Liver (tissue), 9 donors: ENCODE data around the gene THSD7B. TPM values are rescaled to one million over a fixed set of nuclear protein-coding genes. Genes with fewer than 3 reads are reported as not detected.

Experiments
- DNase-seq: peaks from one replicate; pipeline ENCODE4 v3.0.0-alpha.2; 2017; ENCODE audit warnings: low spot score
- H3K27ac ChIP-seq, 2 donors: one replicate each; pipeline ENCODE4 v1.7.0; 2013; ENCODE audit warnings: inconsistent platforms in 2 of 2, low read length in 2 of 2, control low read depth in 1 of 2, low read depth in 1 of 2, mild to moderate bottlenecking in 1 of 2
- H3K27me3 ChIP-seq, 4 donors: one replicate each; pipeline versions ENCODE4 v1.6.1 to v1.7.0; 2013; ENCODE audit warnings: low read length in 3 of 4, inconsistent platforms in 1 of 4, mild to moderate bottlenecking in 1 of 4, moderate library complexity in 1 of 4; ENCODE audit not compliant: control insufficient read depth in 4 of 4, insufficient read depth in 4 of 4
- H3K36me3 ChIP-seq, 4 donors: one replicate each; pipeline versions ENCODE4 v1.6.1 to v1.7.0; 2013; ENCODE audit warnings: low read length in 3 of 4, mild to moderate bottlenecking in 3 of 4, low read depth in 1 of 4, moderate library complexity in 1 of 4; ENCODE audit not compliant: control insufficient read depth in 4 of 4, insufficient read depth in 3 of 4
- H3K4me1 ChIP-seq, 4 donors: one replicate each; pipeline versions ENCODE4 v1.6.1 to v1.7.0; 2013; ENCODE audit warnings: low read length in 3 of 4, mild to moderate bottlenecking in 3 of 4, moderate library complexity in 1 of 4; ENCODE audit not compliant: control insufficient read depth in 4 of 4, insufficient read depth in 4 of 4
- H3K4me3 ChIP-seq, 3 donors: one replicate each; pipeline versions ENCODE4 v1.6.1 to v1.7.0; 2013; ENCODE audit warnings: low read length in 3 of 3, control low read depth in 1 of 3, low read depth in 1 of 3, mild to moderate bottlenecking in 1 of 3
- H3K9ac ChIP-seq, 2 donors: one replicate each; pipeline ENCODE4 v1.7.0; 2013; ENCODE audit warnings: low read length in 2 of 2, mild to moderate bottlenecking in 2 of 2, moderate library complexity in 2 of 2, control low read depth in 1 of 2, low read depth in 1 of 2
- H3K9me3 ChIP-seq, 4 donors: one replicate each; pipeline versions ENCODE4 v1.6.1 to v1.7.0; 2013; ENCODE audit warnings: low read length in 3 of 4; ENCODE audit not compliant: control insufficient read depth in 4 of 4
- ATF3 ChIP-seq: IDR thresholded peaks from 2 replicates; pipeline ENCODE4 v1.6.1; 2016; ENCODE audit warnings: antibody characterized with exemption
- EGR1 ChIP-seq, 2 donors: IDR thresholded peaks; 2 replicates each; pipeline ENCODE4 v1.6.1; 2016 to 2018; ENCODE audit warnings: antibody characterized with exemption in 2 of 2, low read depth in 2 of 2
- FOXA2 ChIP-seq: IDR thresholded peaks from 2 replicates; pipeline ENCODE4 v1.6.1; 2016; ENCODE audit warnings: antibody characterized with exemption
- GABPA ChIP-seq, 2 donors: IDR thresholded peaks in 1 of 2; conservative IDR thresholded peaks in 1 of 2; 2 replicates each; pipeline ENCODE4 v1.6.1; 2016; ENCODE audit warnings: antibody characterized with exemption in 2 of 2, mild to moderate bottlenecking in 1 of 2, moderate library complexity in 1 of 2
- HNF4A ChIP-seq, 2 donors: conservative IDR thresholded peaks; 2 replicates each; pipeline ENCODE4 v1.6.1; 2016; ENCODE audit warnings: antibody characterized with exemption in 2 of 2, mild to moderate bottlenecking in 2 of 2
- JUND ChIP-seq, 2 donors: IDR thresholded peaks; 2 replicates each; pipeline ENCODE4 v1.6.1; 2016; ENCODE audit warnings: antibody characterized with exemption in 2 of 2
- MAX ChIP-seq: IDR thresholded peaks from 2 replicates; pipeline ENCODE4 v1.6.1; 2016; ENCODE audit warnings: antibody characterized with exemption
- NR2F2 ChIP-seq: IDR thresholded peaks from 2 replicates; pipeline ENCODE4 v1.6.1; 2016; ENCODE audit warnings: antibody characterized with exemption
- RAD21 ChIP-seq, 2 donors: IDR thresholded peaks; 2 replicates each; pipeline ENCODE4 v1.6.1; 2016; ENCODE audit warnings: antibody characterized with exemption in 2 of 2, mild to moderate bottlenecking in 2 of 2
- REST ChIP-seq: IDR thresholded peaks from 2 replicates; pipeline ENCODE4 v1.6.1; 2016; ENCODE audit warnings: antibody characterized with exemption, mild to moderate bottlenecking
- RXRA ChIP-seq, 2 donors: IDR thresholded peaks; 2 replicates each; pipeline ENCODE4 v1.6.1; 2017 to 2018; ENCODE audit warnings: antibody characterized with exemption in 2 of 2, mild to moderate bottlenecking in 1 of 2
- SP1 ChIP-seq: IDR thresholded peaks from 2 replicates; pipeline ENCODE4 v1.6.1; 2018; ENCODE audit warnings: antibody characterized with exemption, mild to moderate bottlenecking
- TAF1 ChIP-seq: conservative IDR thresholded peaks from 2 replicates; pipeline ENCODE4 v1.6.1; 2016; ENCODE audit warnings: antibody characterized with exemption, mild to moderate bottlenecking
- YY1 ChIP-seq: IDR thresholded peaks from 2 replicates; pipeline ENCODE4 v1.6.1; 2016; ENCODE audit warnings: antibody characterized with exemption, mild to moderate bottlenecking
- ZBTB33 ChIP-seq: IDR thresholded peaks from 2 replicates; pipeline ENCODE4 v1.6.1; 2016; ENCODE audit warnings: antibody characterized with exemption
- WGBS: extraction: QIAGEN DNeasy Blood & Tissue Kit; methylation state at CpG from one replicate; pipeline ENCODE4 v1.1.7; 2013; 5-methylcytosine and 5-hydroxymethylcytosine counted together
- polyA plus RNA-seq, 2 donors: library from polyadenylated mRNA; stranded (reverse) in 1 of 2; unstranded in 1 of 2; fragments of 200-250 nt in 1 of 2; fragments of >200 nt in 1 of 2; fragmentation: Nextera tagmentation in 1 of 2; extraction: Ambion mirVana in 1 of 2; gene quantifications; one replicate each; pipeline versions ENCODE4 v1.2.1 to v1.2.3, GENCODE V29; 2013 to 2015
- total RNA-seq, 2 donors: library from RNA; depleted of rRNA; stranded (reverse); fragments of >200 nt; gene quantifications; one replicate each; pipeline ENCODE4 v1.2.3, GENCODE V29; 2014
- TF ChIP-seq, protein P1 (sequence below): fragments of 150-350 bp; IDR thresholded peaks from 2 replicates; pipeline ENCODE4 v1.5.1; 2017; ENCODE audit warnings: improper control_type of control experiment, low read depth, low read length; ENCODE audit not compliant: missing input control
- donor health status: healthy.
- donor health status: healthy.
- donor health status: healthy.
- donor health status: healthy.
- donor health status: healthy.

The THSD7B gene
- total and polyA plus RNA-seq, 4 donors, result 0.01 to 0.75 (median 0.42) TPM; not detected in 1

DNA sequence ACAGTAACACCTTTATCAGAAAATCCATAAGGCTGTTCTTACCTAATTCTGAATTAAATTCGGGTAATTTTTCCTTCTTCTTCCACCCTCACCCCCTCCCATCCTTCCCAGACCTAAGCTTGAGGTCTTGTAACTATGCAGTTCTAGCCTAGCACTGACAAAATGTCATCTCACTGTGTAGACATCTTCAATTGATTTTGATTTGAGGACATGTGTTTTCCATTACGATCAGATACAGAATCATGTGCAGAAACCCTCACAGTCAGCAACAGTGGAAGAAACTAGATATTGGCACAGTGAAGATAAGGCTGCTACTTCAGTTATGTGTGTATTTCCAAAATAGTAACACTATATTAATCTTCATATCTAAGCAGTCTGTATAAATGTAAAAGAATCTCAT is 244.6 kb downstream of the THSD7B start:
- Histone ChIP-seq H3K36me3 (no peaks in the 10 kb centered on the region), H3K4me3 (no peak overlapping the region), H3K9me3 (no peaks in the 10 kb centered on the region), H3K27ac (no peak overlapping the region), H3K27me3 (no peaks in the 10 kb centered on the region), H3K9ac (no peak overlapping the region), H3K4me1 (no peaks in the 10 kb centered on the region)
- 77% methylated on average over 2 of the region's 2 CpGs for WGBS
- TF ChIP-seq RXRA (IDR thresholded peaks at IDR 0.05), result no peak
- no peak for TF ChIP-seq MAX
- TF ChIP-seq ATF3, result no peak
- TF ChIP-seq, protein P1, sequence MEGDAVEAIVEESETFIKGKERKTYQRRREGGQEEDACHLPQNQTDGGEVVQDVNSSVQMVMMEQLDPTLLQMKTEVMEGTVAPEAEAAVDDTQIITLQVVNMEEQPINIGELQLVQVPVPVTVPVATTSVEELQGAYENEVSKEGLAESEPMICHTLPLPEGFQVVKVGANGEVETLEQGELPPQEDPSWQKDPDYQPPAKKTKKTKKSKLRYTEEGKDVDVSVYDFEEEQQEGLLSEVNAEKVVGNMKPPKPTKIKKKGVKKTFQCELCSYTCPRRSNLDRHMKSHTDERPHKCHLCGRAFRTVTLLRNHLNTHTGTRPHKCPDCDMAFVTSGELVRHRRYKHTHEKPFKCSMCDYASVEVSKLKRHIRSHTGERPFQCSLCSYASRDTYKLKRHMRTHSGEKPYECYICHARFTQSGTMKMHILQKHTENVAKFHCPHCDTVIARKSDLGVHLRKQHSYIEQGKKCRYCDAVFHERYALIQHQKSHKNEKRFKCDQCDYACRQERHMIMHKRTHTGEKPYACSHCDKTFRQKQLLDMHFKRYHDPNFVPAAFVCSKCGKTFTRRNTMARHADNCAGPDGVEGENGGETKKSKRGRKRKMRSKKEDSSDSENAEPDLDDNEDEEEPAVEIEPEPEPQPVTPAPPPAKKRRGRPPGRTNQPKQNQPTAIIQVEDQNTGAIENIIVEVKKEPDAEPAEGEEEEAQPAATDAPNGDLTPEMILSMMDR, result no peak
- TF ChIP-seq REST, result no peak
- no peak for TF ChIP-seq RAD21 (IDR thresholded peaks at IDR 0.05)
- TF ChIP-seq FOXA2, result no peak
- DNase-seq, result no peak

- H3K27ac ChIP-seq, result no peak overlapping the region
- TF ChIP-seq RXRA (IDR thresholded peaks at IDR 0.05) (no peak), YY1 (no peak), JUND (IDR thresholded peaks at IDR 0.05) (no peak), TAF1 (no peak), FOXA2 (no peak), SP1 (no peak), REST (no peak), MAX (no peak), ZBTB33 (no peak), NR2F2 (no peak), GABPA (IDR thresholded peaks at IDR 0.05 in 1 of 2, conservative IDR thresholded peaks at IDR 0.05 in 1 of 2) (no peak), EGR1 (IDR thresholded peaks at IDR 0.05; ENCODE audit: low read depth in 2 of 2) (no peak), RAD21 (IDR thresholded peaks at IDR 0.05) (no peak), HNF4A (conservative IDR thresholded peaks at IDR 0.05) (no peak)
- TF ChIP-seq, protein P1, result no peak
- H3K4me3 ChIP-seq, result no peak overlapping the region
- no peaks in the 10 kb centered on the region for H3K4me1 ChIP-seq
- no peaks in the 10 kb centered on the region for H3K27me3 ChIP-seq
- DNase-seq, result no peak
- no peak overlapping the region for H3K9ac ChIP-seq
- H3K36me3 ChIP-seq, result no peaks in the 10 kb centered on the region
- no peaks in the 10 kb centered on the region for H3K9me3 ChIP-seq
- 77% methylated on average over 11 of the region's 11 CpGs for WGBS
Observed at GRCh38 chr2:137020452-137021196, 255.3 kb downstream of the THSD7B start.
